Left colon (tissue), 2 donors: ENCODE data around the gene HSF4. TPM values are rescaled to one million over a fixed set of nuclear protein-coding genes. Genes with fewer than 3 reads are reported as not detected.

ENCODE experiments used
- ATAC-seq: fragments of 200-7000 bp; cut with Tn5 transposase; one replicate; pipeline ENCODE4 v1.9.1; 2020; ENCODE audit warnings: mild to moderate bottlenecking, moderate library complexity
- DNase-seq, 2 donors: peaks; one replicate each; pipeline ENCODE4 v3.0.0-alpha.2; 2020
- intact Hi-C, 2 donors: fragments of 100-400 bp; cut with DNase I in 1 of 2; cut with micrococcal nuclease in 1 of 2; formaldehyde crosslinking; loops; one replicate each; pipeline versions ENCODE4 v1.11.2 to v1.14.0; 2022; cut with DNase I, micrococcal nuclease
- microRNA-seq, 2 donors: library from miRNA; unstranded; fragments of <30 nt; microRNA quantifications; one replicate each; pipeline versions ENCODE4 v1.1.0 to v1.2.0, GENCODE V29; 2020
- total RNA-seq, 2 donors: library from RNA; stranded (reverse); fragmentation: NEBNext Ultra II Directional; extraction: Animal tissue kit (Norgen Biotek cat#: 25700); gene quantifications; one replicate each; pipeline ENCODE4 v1.2.1, GENCODE V29; 2021
- donor health status: DM: no; HTN: no; CAD: no.
- donor health status: DM: yes; HTN: yes; CAD: no.

The HSF4 gene
- total RNA-seq, 2 donors from 2014 or later, result 36.5 to 39.2 TPM

DNA sequence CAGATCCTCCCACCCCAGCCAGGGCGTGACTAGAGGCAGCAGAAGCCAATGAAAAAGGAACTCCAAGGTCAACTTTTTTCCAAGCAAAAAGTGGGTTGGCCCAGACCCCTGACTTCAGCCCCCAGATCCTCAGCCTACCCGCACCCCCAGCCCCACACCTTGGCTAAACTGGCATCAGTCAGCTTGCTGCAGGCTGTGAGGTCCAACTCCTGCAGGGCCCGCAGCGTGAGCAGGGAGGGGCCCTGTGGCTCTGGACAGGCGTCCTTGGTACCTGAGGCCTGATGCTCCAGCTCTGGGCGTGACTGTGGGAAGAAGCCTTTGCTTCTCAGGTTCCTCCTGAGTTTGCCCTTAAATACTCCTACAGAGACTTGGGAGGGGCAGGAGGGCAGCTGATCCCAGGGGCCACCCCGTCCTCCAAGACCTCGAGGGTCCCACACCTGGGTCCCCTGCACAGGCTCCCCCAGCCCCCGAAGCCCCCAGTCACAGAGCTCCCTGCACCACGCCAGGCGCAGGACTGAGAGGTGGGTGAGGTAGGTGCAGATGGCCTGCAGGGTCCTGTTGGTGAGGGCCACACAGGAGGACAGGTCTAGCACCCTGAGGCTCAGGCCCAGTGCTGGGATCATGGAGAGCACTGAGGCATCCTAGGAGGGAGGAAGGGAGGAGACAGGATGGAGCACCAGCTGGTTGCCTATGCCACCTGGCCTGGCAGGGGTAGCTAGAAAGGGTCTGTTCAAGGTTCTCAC lies 43.8 kb downstream of the HSF4 start:
- no peak for DNase-seq
- peak; percentile 17 for ATAC-seq
- intact Hi-C loops, result no loop called here

DNA sequence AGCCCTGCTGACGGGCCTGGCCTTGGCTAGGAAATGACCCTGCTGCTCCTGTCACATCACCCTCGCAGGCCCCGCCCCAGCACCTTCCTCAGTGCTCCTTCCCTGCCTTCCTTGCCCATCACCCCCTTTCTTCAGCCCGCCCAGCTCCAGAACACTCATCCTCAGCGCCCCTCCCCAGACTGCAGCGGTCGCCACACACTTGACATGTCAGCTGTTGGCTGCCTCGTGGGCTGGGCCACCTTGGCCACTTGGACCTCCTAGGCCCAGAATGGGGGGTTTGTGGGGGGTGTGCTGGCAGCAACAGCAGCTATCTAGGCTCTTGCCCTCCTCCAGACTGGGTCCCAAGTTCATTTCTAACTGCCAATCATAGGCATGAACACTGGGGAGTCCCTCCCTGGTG lies 45.0 kb downstream of the HSF4 start:
- ATAC-seq, result no peak
- intact Hi-C loops, result no loop called here
- no peak for DNase-seq

DNA sequence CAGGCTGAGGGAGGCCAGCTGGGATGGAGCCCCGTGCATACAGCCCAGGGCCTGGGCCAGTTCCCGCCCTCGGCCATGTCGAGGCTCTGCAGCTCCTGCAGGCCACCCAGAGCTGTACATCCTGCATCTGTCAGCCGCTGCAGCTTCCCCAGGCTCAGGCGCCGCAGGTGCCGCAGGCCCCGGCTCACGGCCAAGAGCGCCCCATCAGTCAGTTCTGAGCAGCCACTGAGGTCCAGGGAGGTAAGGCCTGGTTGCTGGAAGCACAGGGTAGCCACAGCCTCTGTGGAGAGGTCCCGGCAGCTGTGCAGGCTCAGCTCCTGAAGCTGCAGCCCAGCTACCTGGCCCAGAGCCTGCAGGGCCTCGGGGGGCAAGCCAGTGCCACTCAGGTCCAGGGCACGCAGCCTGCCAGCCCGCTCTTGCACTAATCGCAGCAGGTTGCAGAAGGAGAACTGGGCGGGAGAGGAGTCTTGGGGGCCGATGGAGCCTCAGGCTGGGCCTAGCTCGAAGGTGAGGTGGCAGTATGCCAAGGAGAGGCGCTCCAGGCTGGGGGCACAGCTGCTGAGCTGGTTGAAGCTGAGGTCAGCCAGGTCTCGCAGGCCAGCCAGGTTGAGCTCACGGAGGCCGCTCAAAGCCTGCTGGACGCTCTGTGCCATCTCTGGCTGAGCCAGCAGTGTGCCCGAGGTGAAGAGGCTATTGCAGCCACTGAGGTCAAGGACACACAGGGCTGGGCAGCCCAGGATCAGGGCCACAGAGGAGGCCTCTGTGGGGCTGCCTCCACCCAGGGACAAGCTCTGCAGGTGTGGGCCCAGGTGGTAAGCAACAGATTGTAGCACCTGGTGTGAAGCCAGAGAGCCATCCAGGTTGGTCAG lies 45.8 kb downstream of the HSF4 start:
- DNase-seq (no peak), ATAC-seq (no peak)
- intact Hi-C loops, result no loop called here

DNA sequence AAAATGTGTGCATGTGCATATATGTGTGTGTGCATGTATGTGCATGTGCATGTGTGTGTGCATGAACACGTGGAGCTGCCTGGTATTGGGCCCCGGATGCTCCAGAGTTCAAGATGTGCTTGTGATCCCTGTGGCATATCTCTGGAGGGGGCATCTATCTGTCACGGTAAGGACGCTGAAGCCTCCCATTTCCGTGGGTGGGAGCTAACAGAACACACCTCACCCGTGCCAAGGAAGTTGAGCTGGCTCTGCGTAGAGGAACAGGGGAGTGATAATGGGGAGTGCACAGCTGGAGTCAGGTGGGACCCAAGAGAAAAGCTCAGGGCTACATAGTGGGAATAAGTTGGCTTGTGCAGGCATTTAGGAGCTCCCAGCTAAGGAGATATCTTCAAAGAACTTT lies 47.1 kb downstream of the HSF4 start:
- no peak for ATAC-seq
- intact Hi-C loops, result no loop called here
- DNase-seq, result no peak

DNA sequence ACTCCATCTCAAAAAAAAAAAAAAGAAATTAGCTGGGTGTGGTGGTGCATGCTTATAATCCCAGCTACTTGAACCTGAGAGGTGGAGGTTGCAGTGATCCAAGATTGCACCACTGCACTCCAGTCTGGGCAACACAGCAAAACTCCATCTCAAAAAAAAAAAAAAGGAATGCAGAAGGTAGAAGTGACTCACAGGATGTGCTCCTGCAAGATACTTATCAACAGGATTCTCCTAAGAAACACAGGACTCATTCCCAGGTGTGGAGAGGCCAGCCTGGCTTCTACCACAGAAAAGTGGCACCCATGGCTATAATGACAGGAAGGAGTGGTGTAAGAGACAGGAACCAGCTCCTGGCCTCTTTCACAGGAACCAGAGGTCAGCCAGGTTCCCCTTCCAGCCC lies 48.2 kb downstream of the HSF4 start:
- DNase-seq, result no peak
- ATAC-seq, result no peak
- intact Hi-C loops, result no loop called here

- DNase-seq (no peak), ATAC-seq (no peak)
- intact Hi-C loops, result no loop called here
These were observed 48.9 kb downstream of the HSF4 start for GRCh38 chr16:67213197-67214019.

DNA sequence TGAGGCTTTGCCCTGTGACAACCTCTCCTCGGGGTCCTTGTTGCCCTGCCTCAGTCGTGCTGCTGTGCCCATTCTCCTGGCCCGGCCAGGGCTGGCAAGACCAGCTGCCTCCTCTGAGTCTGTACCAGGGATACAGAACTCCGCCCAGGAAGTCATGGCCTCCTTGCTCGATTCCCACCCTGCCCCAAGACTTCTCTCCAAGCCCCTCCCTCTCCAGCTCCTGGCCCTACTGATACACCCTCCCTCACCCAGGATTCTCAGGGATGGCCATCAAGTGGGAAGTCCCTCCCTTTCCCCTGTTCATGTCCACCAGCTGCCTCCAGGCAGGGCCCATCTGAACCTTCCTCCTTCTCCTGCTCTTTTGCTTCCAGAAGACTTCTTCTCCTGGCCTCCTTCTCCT lies 51.2 kb downstream of the HSF4 start:
- ATAC-seq (no peak), DNase-seq (no peak)
- intact Hi-C loops, result no loop called here

- intact Hi-C loops, result no loop called here
- no peak for DNase-seq
- ATAC-seq, result no peak
These were observed 52.3 kb downstream of the HSF4 start for GRCh38 chr16:67216612-67217490.

Small RNAs within 50 kb of the gene (microRNA-seq; reads per million reads assigned to microRNA genes)
- 53.9 to 193 reads per million in 2 donors for gene MIR328

Other genes with a start within 250 kb of the HSF4 start
- gene CDH16, start 245.9 kb upstream of the HSF4 start, total RNA-seq, result 1 to 10 TPM in 1 of 2 donors, under 1 TPM in 1; 0.75 to 2.2 TPM
- 1 to 10 TPM; 3.9 to 4.4 TPM for gene RRAD, start 239.2 kb upstream of the HSF4 start, total RNA-seq
- 100 to 1,000 TPM in 1 of 2 donors, 10 to 100 TPM in 1; 82.7 to 109 TPM for gene CIAO2B, start 230.3 kb upstream of the HSF4 start, total RNA-seq
- 100 to 1,000 TPM; 566 to 624 TPM for gene CES2, start 229.2 kb upstream of the HSF4 start, total RNA-seq
- 100 to 1,000 TPM; 201 to 203 TPM for gene CES3, start 203.5 kb upstream of the HSF4 start, total RNA-seq
- gene CES4A, start 176.2 kb upstream of the HSF4 start, total RNA-seq, result 10 to 100 TPM in 1 of 2 donors, 1 to 10 TPM in 1; 6.6 to 12.1 TPM
- 10 to 100 TPM; 25.8 to 27.0 TPM for gene CBFB, start 135.6 kb upstream of the HSF4 start, total RNA-seq
- gene PHAF1, start 54.8 kb upstream of the HSF4 start, total RNA-seq, result 10 to 100 TPM; 11.3 to 13.9 TPM
- 1 to 10 TPM; 2.9 to 4.3 TPM for gene B3GNT9, start 13.7 kb upstream of the HSF4 start, total RNA-seq
- 10 to 100 TPM; 25.5 to 27.4 TPM for gene TRADD, start 4.8 kb upstream of the HSF4 start, total RNA-seq
- 10 to 100 TPM; 20.2 to 23.0 TPM for gene FBXL8, start 4.8 kb upstream of the HSF4 start, total RNA-seq
- gene NOL3, start 5.8 kb downstream of the HSF4 start, total RNA-seq, result 10 to 100 TPM; 23.1 to 30.2 TPM
- 10 to 100 TPM; 21.9 to 30.8 TPM for gene MATCAP1, start 19.2 kb downstream of the HSF4 start, total RNA-seq
- 1 to 10 TPM; 2.3 to 5.9 TPM for gene EXOC3L1, start 25.4 kb downstream of the HSF4 start, total RNA-seq
- gene E2F4, start 27.4 kb downstream of the HSF4 start, total RNA-seq, result 10 to 100 TPM; 59.1 to 81.4 TPM
- gene ELMO3, start 34.4 kb downstream of the HSF4 start, total RNA-seq, result 10 to 100 TPM; 58.1 to 60.5 TPM
- 10 to 100 TPM; 40.7 to 42.0 TPM for gene TMEM208, start 62.4 kb downstream of the HSF4 start, total RNA-seq
- gene FHOD1, start 82.7 kb downstream of the HSF4 start, total RNA-seq, result 10 to 100 TPM; 29.7 to 42.7 TPM
- 1 to 10 TPM in 1 of 2 donors, under 1 TPM in 1; 0.61 to 1.3 TPM for gene SLC9A5, start 84.2 kb downstream of the HSF4 start, total RNA-seq
- gene PLEKHG4, start 114.8 kb downstream of the HSF4 start, total RNA-seq, result 10 to 100 TPM in 1 of 2 donors, 1 to 10 TPM in 1; 7.7 to 11.9 TPM
- under 1 TPM in 1 of 2 donors, not detected in 1; 0.06 TPM for gene KCTD19, start 162.0 kb downstream of the HSF4 start, total RNA-seq
- under 1 TPM; 0.34 to 0.40 TPM for gene LRRC36, start 162.1 kb downstream of the HSF4 start, total RNA-seq
- 1 to 10 TPM; 4.1 to 8.3 TPM for gene TPPP3, start 228.8 kb downstream of the HSF4 start, total RNA-seq